Trophoblast cell (in vitro differentiated cells and primary cell): Measurements from ENCODE around the gene ARL8A.
A peak's percentile ranks its signal among the peaks of the same experiment; 100 is the strongest.

Experiments
- DNase-seq, 2 donors: peaks; one replicate each; pipeline ENCODE4 v3.0.0-alpha.2; 2016
- H2AFZ ChIP-seq: 2 replicates; pipeline ENCODE4 v1.6.1; 2013; ENCODE audit warnings: low read length, moderate library complexity, mild to moderate bottlenecking; ENCODE audit not compliant: insufficient read depth, poor library complexity
- H2AK5ac ChIP-seq: 2 replicates; pipeline ENCODE4 v1.6.1; 2013; ENCODE audit warnings: mild to moderate bottlenecking, low read length
- H2BK120ac ChIP-seq: 2 replicates; pipeline ENCODE4 v1.6.1; 2013; ENCODE audit warnings: low read length, mild to moderate bottlenecking, moderate library complexity; ENCODE audit not compliant: insufficient read depth, poor library complexity
- H2BK12ac ChIP-seq: 2 replicates; pipeline ENCODE4 v1.6.1; 2013; ENCODE audit warnings: mild to moderate bottlenecking, low read length, moderate library complexity
- H2BK5ac ChIP-seq: 2 replicates; pipeline ENCODE4 v1.6.1; 2013; ENCODE audit warnings: low read length, low read depth, moderate library complexity, mild to moderate bottlenecking; ENCODE audit not compliant: poor library complexity
- H3K14ac ChIP-seq: 2 replicates; pipeline ENCODE4 v1.6.1; 2013; ENCODE audit warnings: mild to moderate bottlenecking, low read length
- H3K18ac ChIP-seq: 2 replicates; pipeline ENCODE4 v1.6.1; 2013; ENCODE audit warnings: mild to moderate bottlenecking, low read length
- H3K23ac ChIP-seq: 2 replicates; pipeline ENCODE4 v1.6.1; 2013; ENCODE audit warnings: low read length
- H3K27ac ChIP-seq: 2 replicates; pipeline ENCODE4 v1.5.1; 2013; ENCODE audit warnings: low read depth, mild to moderate bottlenecking, inconsistent platforms, low read length, moderate library complexity
- H3K27me3 ChIP-seq: 2 replicates; pipeline ENCODE4 v1.6.1; 2013; ENCODE audit warnings: inconsistent platforms, mild to moderate bottlenecking, low read length, moderate library complexity; ENCODE audit not compliant: insufficient read depth
- H3K36me3 ChIP-seq, 2 experiments: 1 replicate in 1 of 2; 2 replicates in 1 of 2; pipeline ENCODE4 v1.6.1; 2013; ENCODE audit warnings: low read length in 2 of 2, mild to moderate bottlenecking in 2 of 2, moderate library complexity in 1 of 2; ENCODE audit not compliant: insufficient read depth in 2 of 2, control insufficient read depth in 1 of 2
- H3K4ac ChIP-seq: 2 replicates; pipeline ENCODE4 v1.6.1; 2013; ENCODE audit warnings: low read depth, mild to moderate bottlenecking, low read length, moderate library complexity
- H3K4me1 ChIP-seq, 2 experiments: 1 replicate in 1 of 2; 2 replicates in 1 of 2; pipeline ENCODE4 v1.6.1; 2013; ENCODE audit warnings: low read length in 2 of 2, mild to moderate bottlenecking in 2 of 2, moderate library complexity in 1 of 2; ENCODE audit not compliant: insufficient read depth in 2 of 2, control insufficient read depth in 1 of 2
- H3K4me2 ChIP-seq: 2 replicates; pipeline ENCODE4 v1.6.1; 2013; ENCODE audit warnings: inconsistent platforms, mild to moderate bottlenecking, low read length, moderate library complexity
- H3K4me3 ChIP-seq: 2 replicates; pipeline ENCODE4 v1.5.1; 2013; ENCODE audit warnings: mild to moderate bottlenecking, low read depth, low read length, inconsistent platforms
- H3K79me1 ChIP-seq: one replicate; pipeline ENCODE4 v1.6.1; 2013; ENCODE audit warnings: low read length
- H3K79me2 ChIP-seq: 2 replicates; pipeline ENCODE4 v1.6.1; 2013; ENCODE audit warnings: low read length, mild to moderate bottlenecking; ENCODE audit not compliant: control insufficient read depth, insufficient read depth, poor library complexity
- H3K9ac ChIP-seq: 2 replicates; pipeline ENCODE4 v1.6.1; 2013; ENCODE audit warnings: mild to moderate bottlenecking, low read length
- H3K9me3 ChIP-seq: 2 replicates; pipeline ENCODE4 v1.6.1; 2013; ENCODE audit warnings: low read depth, mild to moderate bottlenecking, control low read depth, inconsistent platforms, low read length; ENCODE audit not compliant: insufficient read depth
- H4K12ac ChIP-seq: 2 replicates; pipeline ENCODE4 v1.6.1; 2013; ENCODE audit warnings: low read depth, mild to moderate bottlenecking, low read length, moderate library complexity
- H4K8ac ChIP-seq: 2 replicates; pipeline ENCODE4 v1.6.1; 2013; ENCODE audit warnings: low read depth, mild to moderate bottlenecking, low read length, moderate library complexity
- H4K91ac ChIP-seq: one replicate; pipeline ENCODE4 v1.6.1; 2013; ENCODE audit warnings: low read depth, mild to moderate bottlenecking, low read length, moderate library complexity
- WGBS: extraction: QIAGEN DNeasy Blood & Tissue Kit; methylation state at CpG from one replicate; pipeline ENCODE4 v1.1.7; 2013; ENCODE audit warnings: missing lambda C conversion rate; ENCODE audit not compliant: insufficient read length, insufficient coverage; ENCODE audit errors: extremely low coverage; 5-methylcytosine and 5-hydroxymethylcytosine counted together

Gene ARL8A

DNA sequence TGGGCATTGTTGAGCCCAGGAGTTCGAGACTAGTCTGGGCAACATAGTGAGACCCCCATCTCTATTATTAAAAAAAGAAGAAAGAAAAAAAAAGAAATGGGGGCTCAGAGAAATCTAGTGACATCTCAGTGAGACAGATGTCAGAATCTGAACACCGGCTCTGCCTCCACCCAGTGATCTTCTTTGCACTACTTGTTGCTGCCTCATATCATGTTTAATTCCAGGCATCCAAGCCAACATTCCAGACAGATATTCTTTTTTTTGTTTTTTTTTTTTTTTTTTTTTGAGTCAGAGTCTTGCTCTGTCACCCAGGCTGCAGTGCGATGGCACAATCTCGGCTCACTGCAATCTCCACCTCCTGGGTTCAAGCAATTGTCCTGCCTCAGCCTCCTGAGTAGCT is 5.0 kb upstream of the ARL8A start:
- H4K8ac ChIP-seq = no peak overlapping the region
- H2AK5ac ChIP-seq = no peak overlapping the region
- peaks cover 0 to 5% of the 10 kb centered on the region in 2 experiments for H3K4me1 ChIP-seq
- no peak overlapping the region for H3K27ac ChIP-seq
- no peak overlapping the region for H2BK5ac ChIP-seq
- no peak overlapping the region for H3K9ac ChIP-seq
- H3K4me2 ChIP-seq = no peak overlapping the region
- no peak overlapping the region for H3K4me3 ChIP-seq
- H4K12ac ChIP-seq = no peak overlapping the region
- H3K18ac ChIP-seq = no peak overlapping the region
- no CpG with 5 or more reads among the region's 4 CpGs for WGBS
- H4K91ac ChIP-seq = no peak overlapping the region
- H3K79me2 ChIP-seq = peaks cover 4% of the 10 kb centered on the region
- no peak overlapping the region for H3K23ac ChIP-seq
- H3K4ac ChIP-seq = no peak overlapping the region
- no peak overlapping the region for H2BK120ac ChIP-seq
- no peak for DNase-seq
- H2BK12ac ChIP-seq = no peak overlapping the region
- H2AFZ ChIP-seq = no peak overlapping the region
- no peaks in the 10 kb centered on the region for H3K36me3 ChIP-seq
- H3K14ac ChIP-seq = no peak overlapping the region
- H3K27me3 ChIP-seq = no peaks in the 10 kb centered on the region
- peaks cover 4% of the 10 kb centered on the region for H3K79me1 ChIP-seq
- no peaks in the 10 kb centered on the region for H3K9me3 ChIP-seq

DNA sequence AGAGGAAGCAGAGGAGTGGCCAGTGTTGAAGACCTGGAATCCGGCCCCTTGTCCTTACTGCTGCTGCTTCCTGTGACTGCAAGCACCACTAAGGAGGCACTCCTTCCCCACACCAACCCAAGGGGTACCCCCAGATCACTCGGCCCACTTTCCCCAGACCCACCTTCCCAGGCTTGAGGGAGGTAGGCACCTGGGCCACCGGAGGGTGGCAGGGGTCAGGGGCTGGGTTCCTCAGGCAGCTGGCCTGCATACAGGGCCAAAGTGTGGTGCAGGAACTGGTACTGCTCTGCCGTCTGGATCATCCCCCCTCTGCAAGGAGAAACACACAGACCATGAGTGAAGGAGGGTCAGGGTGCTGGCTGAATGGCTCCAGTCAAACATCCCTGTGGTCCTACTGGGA is 3.9 kb upstream of the ARL8A start:
- Histone ChIP-seq H3K4me3 (no peak overlapping the region), H3K79me2 (peaks cover 13% of the 10 kb centered on the region), H3K23ac (no peak overlapping the region), H4K12ac (no peak overlapping the region), H4K8ac (no peak overlapping the region), H3K18ac (no peak overlapping the region), H3K4me1 (peaks cover 4 to 10% of the 10 kb centered on the region in 2 experiments), H2AK5ac (no peak overlapping the region), H2AFZ (no peak overlapping the region), H4K91ac (no peak overlapping the region), H2BK5ac (no peak overlapping the region), H3K4me2 (no peak overlapping the region), H3K4ac (no peak overlapping the region), H3K27me3 (no peaks in the 10 kb centered on the region), H2BK120ac (no peak overlapping the region), H3K79me1 (peaks cover 15% of the 10 kb centered on the region), H3K27ac (no peak overlapping the region), H2BK12ac (no peak overlapping the region), H3K36me3 (no peaks in the 10 kb centered on the region), H3K9me3 (no peaks in the 10 kb centered on the region), H3K9ac (peak overlapping the region; percentile 2), H3K14ac (no peak overlapping the region)
- WGBS = no CpG with 5 or more reads among the region's 4 CpGs
- no peak for DNase-seq

DNA sequence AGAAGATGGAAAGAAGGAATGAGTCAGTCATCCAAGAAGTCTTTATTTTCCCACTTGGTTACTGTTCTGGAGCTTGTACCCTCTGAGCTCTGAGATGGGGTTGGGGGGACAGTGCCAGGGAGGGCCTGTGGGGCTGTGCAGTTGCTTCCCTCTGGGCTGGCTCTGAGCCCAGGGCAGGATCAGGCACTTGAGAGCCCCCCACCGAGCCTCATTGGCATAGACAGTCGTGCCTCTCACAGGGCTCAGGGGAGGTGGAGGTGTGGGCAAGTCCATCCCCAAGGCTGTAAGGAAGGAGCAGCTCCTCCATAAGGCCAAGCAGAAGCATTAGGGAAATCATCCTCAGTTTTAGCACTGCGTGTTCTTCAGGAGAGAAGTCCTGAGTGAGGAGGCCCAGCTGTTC is 2.5 kb upstream of the ARL8A start:
- no peak overlapping the region for H4K12ac ChIP-seq
- no peaks in the 10 kb centered on the region for H3K27me3 ChIP-seq
- H3K79me1 ChIP-seq = peaks cover 16% of the 10 kb centered on the region
- H3K9ac ChIP-seq = no peak overlapping the region
- WGBS = no CpG with 5 or more reads among the region's 3 CpGs
- H3K14ac ChIP-seq = no peak overlapping the region
- H2BK12ac ChIP-seq = no peak overlapping the region
- H3K18ac ChIP-seq = no peak overlapping the region
- no peak overlapping the region for H3K23ac ChIP-seq
- H2BK5ac ChIP-seq = no peak overlapping the region
- H4K91ac ChIP-seq = no peak overlapping the region
- H2BK120ac ChIP-seq = no peak overlapping the region
- H3K4ac ChIP-seq = no peak overlapping the region
- no peak for DNase-seq
- H4K8ac ChIP-seq = no peak overlapping the region
- no peak overlapping the region for H3K27ac ChIP-seq
- H3K9me3 ChIP-seq = no peaks in the 10 kb centered on the region
- no peak overlapping the region for H3K4me2 ChIP-seq
- H3K79me2 ChIP-seq = peaks cover 13% of the 10 kb centered on the region
- H3K4me3 ChIP-seq = no peak overlapping the region
- H2AFZ ChIP-seq = no peak overlapping the region
- H3K36me3 ChIP-seq = no peaks in the 10 kb centered on the region
- no peak overlapping the region for H2AK5ac ChIP-seq
- H3K4me1 ChIP-seq = peaks cover 8 to 17% of the 10 kb centered on the region in 2 experiments

DNA sequence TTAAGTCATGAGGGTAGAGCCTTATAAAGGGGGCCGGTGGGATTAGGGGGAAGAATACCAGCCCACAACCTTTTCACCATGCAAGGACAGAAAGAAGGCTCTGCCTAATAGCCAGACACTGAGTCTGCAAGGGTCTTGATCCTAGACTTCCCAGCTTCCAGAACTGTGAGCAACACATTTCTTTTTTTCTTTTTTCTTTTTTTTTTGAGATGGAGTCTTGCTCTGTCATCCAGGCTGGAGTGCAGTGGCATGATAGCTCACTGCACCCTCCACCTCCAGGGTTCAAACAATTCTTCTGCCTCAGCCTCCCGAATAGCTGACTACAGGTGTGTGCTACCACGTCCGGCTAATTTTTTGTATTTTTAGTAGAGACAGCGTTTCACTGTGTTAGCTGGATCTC is 1.7 kb upstream of the ARL8A start:
- Histone ChIP-seq H2AFZ (no peak overlapping the region), H3K9me3 (no peaks in the 10 kb centered on the region), H3K4me2 (no peak overlapping the region), H3K36me3 (no peaks in the 10 kb centered on the region), H2BK120ac (no peak overlapping the region), H3K4me1 (peaks cover 8 to 17% of the 10 kb centered on the region in 2 experiments), H4K12ac (no peak overlapping the region), H3K9ac (no peak overlapping the region), H3K27me3 (no peaks in the 10 kb centered on the region), H4K91ac (no peak overlapping the region), H2BK12ac (no peak overlapping the region), H4K8ac (no peak overlapping the region), H3K23ac (no peak overlapping the region), H3K14ac (no peak overlapping the region), H2AK5ac (no peak overlapping the region), H3K79me2 (peaks cover 13% of the 10 kb centered on the region), H3K79me1 (peaks cover 16% of the 10 kb centered on the region), H3K27ac (no peak overlapping the region), H2BK5ac (no peak overlapping the region), H3K4me3 (no peak overlapping the region), H3K4ac (no peak overlapping the region), H3K18ac (no peak overlapping the region)
- no peak for DNase-seq
- no CpG with 5 or more reads among the region's 5 CpGs for WGBS
